HCT116 (cell line): ENCODE measurements around the gene OSTM1. TPM values are rescaled to one million over a fixed set of nuclear protein-coding genes. Genes with fewer than 3 reads are reported as not detected.
"Not testable (repeated sequence)": the region's sequence is repeated elsewhere in the genome, so short reads cannot be mapped to it uniquely, and the experiment has no call there.

ENCODE experiments used
- ATAC-seq: fragments of 200-7000 bp; cut with Tn5 transposase; 2 replicates; pipeline ENCODE4 v1.9.1; 2020; ENCODE audit warnings: mild to moderate bottlenecking, moderate library complexity
- BruUV-seq: library from RNA; stranded (reverse); fragments of 400-500 nt; replicated peaks from 2 replicates; lab custom pipeline; 2021; lab: Mats Ljungman, UMichigan
- CTCF ChIA-PET: fragments of 300-600 bp; sonication (Branson Sonifier 250); formaldehyde crosslinking; loops from one replicate; lab custom pipeline; 2021; ENCODE audit warnings: antibody characterized with exemption; lab: Charles Lee
- POLR2A ChIA-PET: fragments of 300-600, 350-600 bp; sonication (Branson Sonifier 250); formaldehyde crosslinking; loops from one replicate; lab custom pipeline; 2021; ENCODE audit warnings: antibody characterized with exemption; lab: Charles Lee
- RAD21 ChIA-PET, 2 experiments: fragments of 300-600 bp; sonication (Branson Sonifier 250); formaldehyde crosslinking; loops; one replicate each; lab custom pipeline; 2023; ENCODE audit warnings: low total read pairs in 2 of 2; ENCODE audit not compliant: uncharacterized antibody in 2 of 2, unreplicated experiment in 2 of 2, low non-redundant PET in 1 of 2; lab: Charles Lee
- DNase-seq: peaks from one replicate; pipeline ENCODE4 v3.0.0-alpha.2; 2010; ENCODE audit warnings: low read depth, low spot score
- H2AFZ ChIP-seq: fragments of 200-600 bp; shearing (Covaris generic), sonication (generic); 2 replicates; pipeline ENCODE4 v1.6.1; 2017; ENCODE audit warnings: low read depth, mixed run types, mixed read lengths, antibody characterized with exemption, low read length; ENCODE audit not compliant: poor library complexity, severe bottlenecking
- H3K27ac ChIP-seq: 2 replicates; pipeline ENCODE4 v1.5.1; 2012; ENCODE audit warnings: low read depth, low read length
- H3K27me3 ChIP-seq: fragments of 200-600 bp; sonication (generic); 2 replicates; pipeline ENCODE4 v1.6.1; 2016; ENCODE audit warnings: mixed run types, low read length, mixed read lengths; ENCODE audit not compliant: insufficient read depth
- H3K36me3 ChIP-seq, 2 experiments: fragments of 200-500 bp in 1 of 2; fragments of 200-600 bp in 1 of 2; sonication (Bioruptor generic) in 1 of 2; sonication (generic) in 1 of 2; 2 replicates each; pipeline versions ENCODE4 v1.5.1 to v1.6.1; 2014 to 2016; ENCODE audit warnings: low read length in 2 of 2, inconsistent platforms in 1 of 2, mixed read lengths in 1 of 2, mixed run types in 1 of 2; ENCODE audit not compliant: insufficient read depth in 2 of 2, control insufficient read depth in 1 of 2
- H3K4me1 ChIP-seq, 2 experiments: fragments of 200-600 bp in 1 of 2; sonication (generic) in 1 of 2; 2 replicates each; pipeline versions ENCODE4 v1.5.1 to v1.6.1; 2012 to 2017; ENCODE audit warnings: low read length in 2 of 2, inconsistent platforms in 1 of 2, mild to moderate bottlenecking in 1 of 2, mixed read lengths in 1 of 2, mixed run types in 1 of 2, moderate library complexity in 1 of 2; ENCODE audit not compliant: insufficient read depth in 2 of 2, control insufficient read depth in 1 of 2
- H3K4me2 ChIP-seq: fragments of 200-600 bp; sonication (generic); 2 replicates; pipeline ENCODE4 v1.6.1; 2017; ENCODE audit warnings: mixed run types, low read length, mixed read lengths
- H3K4me3 ChIP-seq, 2 experiments: fragments of 200-600 bp in 1 of 2; sonication (generic) in 1 of 2; replicated peaks in 1 of 2; 2 replicates each; pipeline ENCODE4 v1.5.1; 2011 to 2016; ENCODE audit warnings: low read length in 2 of 2, control low read depth in 1 of 2, low read depth in 1 of 2, mild to moderate bottlenecking in 1 of 2, mixed read lengths in 1 of 2, mixed run types in 1 of 2
- H3K79me2 ChIP-seq: fragments of 200-600 bp; sonication (generic); 2 replicates; pipeline ENCODE4 v1.6.1; 2017; ENCODE audit warnings: mild to moderate bottlenecking, mixed run types, low read length, moderate library complexity, mixed read lengths; ENCODE audit not compliant: insufficient read depth
- H3K9ac ChIP-seq: fragments of 200-600 bp; sonication (generic); 2 replicates; pipeline ENCODE4 v1.6.1; 2016; ENCODE audit warnings: low read length, mixed read lengths
- H3K9me2 ChIP-seq: fragments of 200-600 bp; sonication (generic), shearing (Covaris generic); 2 replicates; pipeline ENCODE4 v1.6.1; 2017; ENCODE audit warnings: mixed run types, mild to moderate bottlenecking, moderate library complexity; ENCODE audit not compliant: insufficient read depth
- H3K9me3 ChIP-seq, 2 experiments: fragments of 200-500 bp in 1 of 2; fragments of 200-600 bp in 1 of 2; sonication (Bioruptor generic) in 1 of 2; sonication (generic) in 1 of 2; 2 replicates each; pipeline ENCODE4 v1.6.1; 2014 to 2017; ENCODE audit warnings: low read length in 2 of 2, mixed read lengths in 2 of 2, inconsistent platforms in 1 of 2, low read depth in 1 of 2, mild to moderate bottlenecking in 1 of 2, mixed run types in 1 of 2, moderate library complexity in 1 of 2; ENCODE audit not compliant: control insufficient read depth in 1 of 2, insufficient read depth in 1 of 2
- H4K20me1 ChIP-seq: fragments of 200-600 bp; sonication (generic), shearing (Covaris generic); 2 replicates; pipeline ENCODE4 v1.6.1; 2017; ENCODE audit warnings: mixed run types, mild to moderate bottlenecking, moderate library complexity; ENCODE audit not compliant: insufficient read depth
- POLR2A ChIP-seq: IDR thresholded peaks from 2 replicates; pipeline ENCODE4 v1.7.0; 2011; ENCODE audit warnings: borderline replicate concordance; ENCODE audit not compliant: insufficient read depth, insufficient read length; ENCODE audit errors: extremely low read depth
- POLR2AphosphoS5 ChIP-seq: IDR thresholded peaks from 2 replicates; pipeline ENCODE4 v1.6.1; 2011; ENCODE audit warnings: mild to moderate bottlenecking, low read depth, low read length, moderate library complexity
- SP1 ChIP-seq: IDR thresholded peaks from 2 replicates; pipeline ENCODE4 v1.6.1; 2012; ENCODE audit warnings: low read depth
- intact Hi-C: fragments of 100-400 bp; cut with micrococcal nuclease; formaldehyde crosslinking; loops from 2 replicates; pipeline ENCODE4 v1.10.0; 2022
- total RNA-seq: library from RNA; stranded (reverse); gene quantifications from one replicate; pipeline ENCODE4 v1.2.1, GENCODE V29; 2021; ENCODE audit not compliant: unreplicated experiment

The OSTM1 gene
- total RNA-seq, 1 experiment from 2014 or later, result 11.2 TPM

DNA sequence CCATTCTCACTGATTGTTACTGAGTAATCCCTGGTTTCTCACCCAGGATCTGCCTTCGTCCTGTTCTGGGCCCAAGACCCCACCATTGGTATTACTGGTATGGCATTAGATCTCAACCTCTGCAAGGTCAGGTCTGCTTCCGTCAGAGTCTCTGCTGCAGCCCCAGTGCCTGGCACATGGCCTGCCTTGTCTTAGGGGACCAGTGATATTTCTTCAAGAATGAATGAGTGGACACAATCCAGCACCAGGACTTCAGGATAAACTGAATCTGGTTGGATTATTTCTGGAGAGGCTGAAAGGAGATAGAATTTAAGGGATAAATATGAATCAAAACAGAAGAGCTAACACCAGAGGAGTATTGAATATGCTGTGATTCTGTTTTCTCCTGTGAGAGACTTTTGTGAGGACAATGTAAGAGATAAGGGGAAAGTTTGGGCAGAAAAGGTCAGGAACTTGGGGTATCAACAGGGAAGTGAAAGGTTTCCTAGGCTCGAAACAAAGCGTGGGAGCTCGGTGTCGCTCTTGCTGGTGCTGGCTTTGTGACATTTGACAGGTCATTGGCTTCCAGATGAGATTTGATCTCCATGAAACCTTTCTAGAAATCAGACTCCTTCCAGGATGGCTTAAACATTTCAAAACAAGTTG, 53.9 kb downstream of the OSTM1 start:
- H3K9me2 ChIP-seq, result no peaks in the 10 kb centered on the region
- no peaks in the 10 kb centered on the region for H3K4me1 ChIP-seq
- no peak for DNase-seq
- ChIA-PET POLR2A (no interaction called here), RAD21 (no interaction called here), CTCF (no interaction called here)
- H3K9me3 ChIP-seq, result peaks cover 0 to 3% of the 10 kb centered on the region in 2 experiments; a peak in 1 of 4 replicates
- ATAC-seq, result no peak
- no peaks in the 10 kb centered on the region for H4K20me1 ChIP-seq
- H3K9ac ChIP-seq, result no peak overlapping the region
- H3K4me2 ChIP-seq, result no peak overlapping the region
- no peaks in the 10 kb centered on the region for H3K36me3 ChIP-seq
- H3K27me3 ChIP-seq, result no peaks in the 10 kb centered on the region
- H3K79me2 ChIP-seq, result no peaks in the 10 kb centered on the region
- TF ChIP-seq POLR2AphosphoS5, result no peak
- TF ChIP-seq POLR2A, result no peak
- TF ChIP-seq SP1, result no peak
- intact Hi-C loops, result no loop called here
- H3K27ac ChIP-seq, result no peak overlapping the region
- no TSS peak for BruUV-seq
- H3K4me3 ChIP-seq, result no peak overlapping the region
- H2AFZ ChIP-seq, result no peak overlapping the region

DNA sequence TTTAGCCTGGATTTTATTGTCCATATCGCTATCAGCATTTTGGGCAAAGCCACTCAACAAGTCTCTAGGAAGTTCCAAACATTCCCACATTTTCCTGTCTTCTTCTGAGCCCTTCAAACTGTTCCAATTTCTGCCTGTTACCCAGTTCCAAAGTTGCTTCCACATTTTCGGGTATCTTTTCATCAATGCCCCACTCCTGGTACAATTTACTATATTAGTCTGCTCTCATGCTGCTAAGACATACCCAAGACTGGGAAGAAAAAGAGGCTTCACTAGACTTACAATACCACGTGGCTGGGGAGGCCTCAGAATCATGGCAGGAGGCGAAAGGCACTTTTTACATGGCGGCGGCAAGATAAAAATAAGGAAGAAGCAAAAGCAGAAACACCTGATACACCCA, 58.3 kb downstream of the OSTM1 start:
- H3K9me3 ChIP-seq, H3K4me1 ChIP-seq, H3K4me3 ChIP-seq, H3K9me2 ChIP-seq, DNase-seq, H4K20me1 ChIP-seq, H3K4me2 ChIP-seq, RAD21 ChIA-PET, CTCF ChIA-PET, H3K27ac ChIP-seq, H3K36me3 ChIP-seq, H3K79me2 ChIP-seq, BruUV-seq, ATAC-seq, H3K27me3 ChIP-seq, intact Hi-C loops, H3K9ac ChIP-seq, POLR2A ChIA-PET, H2AFZ ChIP-seq: not testable (repeated sequence)
